ENCODE data around the gene GUCY2D. TPM values are rescaled to one million over a fixed set of nuclear protein-coding genes. Genes with fewer than 3 reads are reported as not detected.

The GUCY2D gene
- total RNA-seq, 4 donors from 2014 or later: 0.30 TPM; not detected in 3

DNA sequence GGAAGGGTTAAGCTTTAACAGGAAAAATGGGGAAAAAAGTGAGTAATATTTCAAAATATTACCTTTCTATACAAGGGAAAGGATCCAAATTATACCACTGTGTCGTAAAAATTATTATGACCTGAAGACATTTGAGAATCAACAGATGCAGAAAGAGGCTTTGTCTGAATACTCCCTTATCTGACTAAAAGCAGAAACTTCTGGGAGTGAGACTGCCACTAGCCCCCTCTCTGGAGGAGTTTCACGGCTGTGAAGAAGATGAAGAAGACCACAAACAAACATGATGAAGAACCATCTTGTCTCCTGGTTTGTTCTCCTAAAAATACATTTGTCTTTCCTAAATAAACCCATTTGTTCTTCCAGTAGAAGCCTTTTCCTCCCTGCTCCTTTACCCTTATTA, 41.0 kb upstream of the GUCY2D start:
- no peaks in the 10 kb centered on the region for H3K9me3 ChIP-seq
- H3K4me1 ChIP-seq: no peaks in the 10 kb centered on the region
- no peak overlapping the region for H3K4me3 ChIP-seq
- 27% methylated on average over 2 of the region's 2 CpGs for WGBS, 2 donors
- H3K27me3 ChIP-seq: peaks cover 0 to 31% of the 10 kb centered on the region in 2 donors
- no peak for DNase-seq (ENCODE audit: low spot score in 2 of 2)
- no peaks in the 10 kb centered on the region for H3K36me3 ChIP-seq
- TF ChIP-seq POLR2A (IDR thresholded peaks at IDR 0.05) (no peak), EP300 (IDR thresholded peaks at IDR 0.05) (no peak), CTCF (IDR thresholded peaks at IDR 0.05) (no peak)
- no peak overlapping the region for H3K27ac ChIP-seq

DNA sequence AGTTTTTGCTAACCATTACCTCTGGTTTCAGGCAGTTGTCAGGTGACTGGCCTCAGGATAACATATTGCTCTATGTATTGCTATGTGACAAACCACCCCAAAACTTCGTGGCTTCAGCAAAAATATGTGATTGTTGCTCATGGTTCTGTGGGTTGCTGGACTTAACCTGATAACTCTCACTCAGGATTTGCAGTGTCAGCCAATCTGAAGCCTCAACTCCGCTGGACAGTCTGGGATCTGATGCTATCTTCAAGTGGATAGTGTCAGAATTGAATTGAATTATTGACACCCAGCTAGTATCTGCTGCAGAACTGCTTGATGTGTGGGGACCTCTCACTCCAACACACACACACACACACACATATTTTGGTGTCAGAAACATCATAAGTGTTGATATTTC, 34.7 kb upstream of the GUCY2D start:
- no peak for DNase-seq (ENCODE audit: low spot score in 2 of 2)
- WGBS, 2 donors: 51 to 59% methylated on average over 2 of the region's 2 CpGs

DNA sequence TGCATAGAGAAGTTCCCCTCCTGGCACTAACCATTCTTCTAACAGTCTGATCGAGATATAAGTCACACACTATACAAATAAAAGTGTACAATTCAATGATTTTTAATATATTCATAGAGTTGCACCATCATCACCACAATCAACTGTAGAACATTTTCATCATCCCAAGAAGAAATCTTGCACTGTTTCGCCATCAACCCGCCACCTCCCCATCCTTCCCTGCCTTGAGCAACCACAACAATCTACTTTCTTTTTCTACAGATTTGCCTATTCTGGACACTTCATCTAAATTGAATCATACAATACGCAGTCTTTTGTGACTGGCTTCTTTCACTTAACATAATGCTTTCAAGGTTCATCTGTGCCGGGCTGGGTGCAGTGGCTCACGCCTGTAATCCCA, 33.0 kb upstream of the GUCY2D start:
- Histone ChIP-seq H3K4me3 (no peak overlapping the region), H3K27me3 (peaks cover 0 to 12% of the 10 kb centered on the region in 2 donors), H3K27ac (no peak overlapping the region), H3K36me3 (no peaks in the 10 kb centered on the region), H3K9me3 (peaks cover 0 to 8% (median under 1%) of the 10 kb centered on the region in 4 donors), H3K4me1 (no peaks in the 10 kb centered on the region)
- TF ChIP-seq CTCF (IDR thresholded peaks at IDR 0.05) (no peak), EP300 (IDR thresholded peaks at IDR 0.05) (no peak), POLR2A (IDR thresholded peaks at IDR 0.05) (no peak)
- 82 to 85% methylated on average over 6 of the region's 6 CpGs for WGBS, 2 donors
- no peak for DNase-seq (ENCODE audit: low spot score in 2 of 2)

More for the DNA sequence above, 34.7 kb upstream of the GUCY2D start:
- H3K4me3 ChIP-seq: no peak overlapping the region
- TF ChIP-seq POLR2A (IDR thresholded peaks at IDR 0.05) (no peak), CTCF (IDR thresholded peaks at IDR 0.05) (no peak), EP300 (IDR thresholded peaks at IDR 0.05) (no peak)
- H3K9me3 ChIP-seq: no peaks in the 10 kb centered on the region
- no peaks in the 10 kb centered on the region for H3K4me1 ChIP-seq
- peaks cover 0 to 12% of the 10 kb centered on the region in 2 donors for H3K27me3 ChIP-seq
- H3K27ac ChIP-seq: no peak overlapping the region
- H3K36me3 ChIP-seq: no peaks in the 10 kb centered on the region

- Histone ChIP-seq H3K4me3 (no peak overlapping the region), H3K27me3 (peaks cover 0 to 12% of the 10 kb centered on the region in 2 donors), H3K27ac (no peak overlapping the region), H3K4me1 (no peaks in the 10 kb centered on the region), H3K36me3 (no peaks in the 10 kb centered on the region), H3K9me3 (peaks cover 0 to 22% (median 2%) of the 10 kb centered on the region in 4 donors)
- DNase-seq (ENCODE audit: low spot score in 2 of 2): no peak
- WGBS, 2 donors: 74 to 82% methylated on average over 4 of the region's 4 CpGs
- TF ChIP-seq POLR2A (IDR thresholded peaks at IDR 0.05) (no peak), EP300 (IDR thresholded peaks at IDR 0.05) (no peak), CTCF (IDR thresholded peaks at IDR 0.05) (no peak)
These were observed 30.8 kb upstream of the GUCY2D start for GRCh38 chr17:7971651-7972050.

DNA sequence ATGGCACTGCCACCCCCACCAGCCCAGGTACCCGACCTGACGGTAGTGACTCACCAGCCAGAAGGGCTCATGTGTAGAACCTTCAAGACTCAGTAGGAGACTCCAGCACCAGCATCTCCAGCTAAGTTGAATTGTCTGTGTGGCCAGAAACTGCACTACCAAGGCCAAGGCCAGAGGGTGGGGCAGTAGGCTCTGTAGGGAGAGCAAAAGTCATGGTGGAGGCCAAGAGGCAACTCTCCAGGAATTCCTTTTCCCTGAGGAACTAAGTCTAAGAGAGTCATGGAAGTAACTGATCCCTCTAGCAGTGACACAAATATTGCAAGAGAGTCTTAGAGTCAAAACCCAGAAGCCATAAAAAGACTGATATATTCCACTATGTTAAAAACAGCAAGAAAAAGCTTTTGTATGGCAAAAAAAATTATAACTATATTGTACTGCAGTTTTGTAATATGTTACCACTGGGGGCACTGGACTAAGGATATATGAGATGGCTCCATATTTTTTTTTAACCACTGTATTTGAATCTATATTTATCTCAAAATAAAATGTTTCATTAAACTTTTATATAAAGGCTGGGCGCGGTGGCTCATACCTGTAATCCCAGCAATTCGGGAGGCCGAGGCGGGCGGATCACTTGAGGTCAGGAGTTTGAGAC, 30.2 kb upstream of the GUCY2D start:
- no peak overlapping the region for H3K27ac ChIP-seq
- H3K27me3 ChIP-seq: peaks cover 0 to 12% of the 10 kb centered on the region in 2 donors
- H3K36me3 ChIP-seq: no peaks in the 10 kb centered on the region
- no peak for TF ChIP-seq EP300 (IDR thresholded peaks at IDR 0.05)
- TF ChIP-seq POLR2A (IDR thresholded peaks at IDR 0.05): no peak
- TF ChIP-seq CTCF (IDR thresholded peaks at IDR 0.05): no peak
- peaks cover 0 to 22% (median 2%) of the 10 kb centered on the region in 4 donors for H3K9me3 ChIP-seq
- H3K4me1 ChIP-seq: no peaks in the 10 kb centered on the region
- 95 to 96% methylated on average over 8 of the region's 8 CpGs for WGBS, 2 donors
- H3K4me3 ChIP-seq: no peak overlapping the region
- no peak for DNase-seq (ENCODE audit: low spot score in 2 of 2)

Measured in tibial nerve (tissue), 4 donors.